WERI-Rb-1 (cell line): ENCODE measurements around the gene BCAS3.

Source experiments
- DNase-seq: peaks from one replicate; pipeline ENCODE4 v3.0.0-alpha.2; 2020
- H3K27ac ChIP-seq: fragments of 250-450 bp; sonication (Bioruptor Pico); 2 replicates; pipeline ENCODE4 v1.5.1; 2020; ENCODE audit warnings: mild to moderate bottlenecking, moderate library complexity
- H3K27me3 ChIP-seq: fragments of 250-450 bp; sonication (Bioruptor Pico); 2 replicates; pipeline ENCODE4 v1.5.1; 2021; ENCODE audit warnings: mild to moderate bottlenecking, low read depth, moderate library complexity; ENCODE audit not compliant: insufficient read depth, severe bottlenecking
- H3K36me3 ChIP-seq: fragments of 250-450 bp; sonication (Bioruptor Pico); 2 replicates; pipeline ENCODE4 v1.5.1; 2020; ENCODE audit warnings: mild to moderate bottlenecking, moderate library complexity
- H3K4me3 ChIP-seq: 2 replicates; pipeline ENCODE4 v1.5.1; 2011; ENCODE audit warnings: low read depth, mild to moderate bottlenecking, control low read depth, low read length
- H3K9me3 ChIP-seq: fragments of 250-450 bp; sonication (Bioruptor Pico); 2 replicates; pipeline ENCODE4 v1.5.1; 2021; ENCODE audit warnings: mild to moderate bottlenecking, moderate library complexity; ENCODE audit not compliant: severe bottlenecking
- CTCF ChIP-seq: IDR thresholded peaks from 2 replicates; pipeline ENCODE4 v1.5.1; 2011; ENCODE audit warnings: low read depth, mild to moderate bottlenecking, control low read depth, inconsistent platforms, low read length

BCAS3 gene

GRCh38 chr17:60887614-60888028 is 210.0 kb downstream of the BCAS3 start:
- Histone ChIP-seq H3K36me3 (no peaks in the 10 kb centered on the region), H3K4me3 (no peak overlapping the region), H3K9me3 (no peaks in the 10 kb centered on the region), H3K27me3 (no peaks in the 10 kb centered on the region), H3K27ac (no peak overlapping the region)
- no peak for DNase-seq
- TF ChIP-seq CTCF = no peak

- no peak for TF ChIP-seq CTCF
- no peaks in the 10 kb centered on the region for H3K27me3 ChIP-seq
- no peak overlapping the region for H3K4me3 ChIP-seq
- no peak for DNase-seq
- no peaks in the 10 kb centered on the region for H3K36me3 ChIP-seq
- no peak overlapping the region for H3K27ac ChIP-seq
- no peaks in the 10 kb centered on the region for H3K9me3 ChIP-seq
Observed at GRCh38 chr17:60888812-60889709, 211.4 kb downstream of the BCAS3 start.

GRCh38 chr17:60891149-60891548 is 213.5 kb downstream of the BCAS3 start:
- H3K4me3 ChIP-seq = no peak overlapping the region
- no peaks in the 10 kb centered on the region for H3K36me3 ChIP-seq
- H3K27ac ChIP-seq = no peak overlapping the region
- no peak for DNase-seq
- no peak for TF ChIP-seq CTCF
- H3K27me3 ChIP-seq = no peaks in the 10 kb centered on the region
- H3K9me3 ChIP-seq = no peaks in the 10 kb centered on the region

GRCh38 chr17:60893475-60893874 is 215.8 kb downstream of the BCAS3 start:
- no peak for TF ChIP-seq CTCF
- Histone ChIP-seq H3K9me3 (no peaks in the 10 kb centered on the region), H3K27me3 (no peaks in the 10 kb centered on the region), H3K4me3 (no peak overlapping the region), H3K27ac (no peak overlapping the region), H3K36me3 (no peaks in the 10 kb centered on the region)
- no peak for DNase-seq

- no peaks in the 10 kb centered on the region for H3K9me3 ChIP-seq
- no peak overlapping the region for H3K4me3 ChIP-seq
- H3K36me3 ChIP-seq = no peaks in the 10 kb centered on the region
- no peaks in the 10 kb centered on the region for H3K27me3 ChIP-seq
- H3K27ac ChIP-seq = no peak overlapping the region
- TF ChIP-seq CTCF = no peak
- DNase-seq = no peak
Observed at GRCh38 chr17:60896996-60897395, 219.3 kb downstream of the BCAS3 start.
